Tibial nerve (tissue), 4 donors: ENCODE measurements around the gene SELENOW. TPM values are rescaled to one million over a fixed set of nuclear protein-coding genes. Genes with fewer than 3 reads are reported as not detected.
A peak's percentile ranks its signal among the peaks of the same experiment; 100 is the strongest.
"Not testable (repeated sequence)": the region's sequence is repeated elsewhere in the genome, so short reads cannot be mapped to it uniquely, and the experiment has no call there.

Experiments
- DNase-seq, 2 donors: peaks; one replicate each; pipeline ENCODE4 v3.0.0-alpha.2; 2019; ENCODE audit warnings: low spot score in 2 of 2
- H3K27ac ChIP-seq, 4 donors: fragments of 200-600 bp; sonication (generic) in 3 of 4; one replicate each; pipeline ENCODE4 v1.5.1; 2017 to 2019; ENCODE audit warnings: mild to moderate bottlenecking in 1 of 4
- H3K27me3 ChIP-seq, 2 donors: fragments of 200-600 bp; sonication (generic) in 1 of 2; one replicate each; pipeline versions ENCODE4 v1.5.1 to v1.6.0; 2017 to 2019
- H3K36me3 ChIP-seq, 3 donors: fragments of 200-600 bp; sonication (generic); one replicate each; pipeline ENCODE4 v1.5.1; 2018 to 2019
- H3K4me1 ChIP-seq, 4 donors: fragments of 200-600 bp; sonication (generic) in 3 of 4; one replicate each; pipeline ENCODE4 v1.5.1; 2017 to 2019
- H3K4me3 ChIP-seq, 4 donors: fragments of 200-600 bp; sonication (generic) in 3 of 4; one replicate each; pipeline ENCODE4 v1.5.1; 2017 to 2019; ENCODE audit warnings: mild to moderate bottlenecking in 1 of 4, moderate library complexity in 1 of 4
- H3K9me3 ChIP-seq, 4 donors: fragments of 200-600 bp; sonication (generic) in 3 of 4; one replicate each; pipeline ENCODE4 v1.5.1; 2017 to 2019
- CTCF ChIP-seq, 5 experiments: fragments of 200-600 bp in 3 of 5; fragments of 450-650 bp in 2 of 5; sonication (generic) in 3 of 5; IDR thresholded peaks; one replicate each; pipeline ENCODE4 v1.5.1; 2016 to 2019; ENCODE audit warnings: antibody characterized with exemption in 5 of 5, mild to moderate bottlenecking in 3 of 5, moderate library complexity in 2 of 5
- EP300 ChIP-seq, 2 donors: sonication (generic); formaldehyde crosslinking; IDR thresholded peaks; one replicate each; pipeline ENCODE4 v1.6.1; 2017; ENCODE audit warnings: antibody characterized with exemption in 2 of 2, mild to moderate bottlenecking in 1 of 2
- POLR2A ChIP-seq, 2 donors: fragments of 450-650 bp; IDR thresholded peaks; one replicate each; pipeline ENCODE4 v1.6.1; 2017; ENCODE audit warnings: antibody characterized with exemption in 2 of 2, mild to moderate bottlenecking in 2 of 2, moderate library complexity in 2 of 2
- WGBS, 2 donors: methylation state at CpG; one replicate each; pipeline ENCODE4 v1.1.5; 2018; 5-methylcytosine and 5-hydroxymethylcytosine counted together
- total RNA-seq, 4 donors: library from RNA; depleted of rRNA; stranded (reverse); fragments of >200 nt; gene quantifications; one replicate each; pipeline ENCODE4 v1.1.0, GENCODE V29; 2016

Gene SELENOW
- total RNA-seq, 4 donors from 2014 or later = 495 to 841 (median 572) TPM

GRCh38 chr19:47745010-47745901, 33.2 kb upstream of the SELENOW start, which contains the start of gene NOP53:
TSS of gene NOP53 (plus strand) at chr19:47745546. CDS start at chr19:47745560, 14 bp downstream.
- Histone ChIP-seq H3K27ac (peak within 1 kb of the TSS; percentile 71 to 99 (median 96)), H3K4me3 (peak within 1 kb of the TSS; percentile 51 to 92 (median 85)), H3K9me3 (no peaks in the 10 kb centered on the region), H3K27me3 (no peaks in the 10 kb centered on the region), H3K4me1 (peaks cover 0 to 61% (median 31%) of the 10 kb centered on the region in 4 donors), H3K36me3 (peaks cover 0 to 51% (median 14%) of the 10 kb centered on the region in 3 donors)
- peak; percentile 96 to 97 for DNase-seq
- TF ChIP-seq POLR2A (IDR thresholded peaks at IDR 0.05) (peak; percentile 65 to 88), CTCF (IDR thresholded peaks at IDR 0.05) (peak in 2 of 5 experiments; percentile 33 to 69), EP300 (IDR thresholded peaks at IDR 0.05) (peak; percentile 96 to 97)
- 4% methylated on average over 50 to 52 of the region's 53 CpGs for WGBS, 2 donors

GRCh38 chr19:47746129-47746528, 32.4 kb upstream of the SELENOW start:
- Histone ChIP-seq H3K36me3 (peaks cover 3 to 51% (median 22%) of the 10 kb centered on the region in 3 donors), H3K4me3 (peak overlapping the region; percentile 51 to 92 (median 85)), H3K27ac (peak overlapping the region in 2 of 4 donors; percentile 96 to 99), H3K4me1 (peaks cover 0 to 61% (median 31%) of the 10 kb centered on the region in 4 donors)
- H3K27me3 ChIP-seq, DNase-seq, H3K9me3 ChIP-seq: not testable (repeated sequence)
- WGBS, 2 donors = 68 to 77% methylated on average over 17 of the region's 17 CpGs

GRCh38 chr19:47749326-47749725, 29.2 kb upstream of the SELENOW start:
- H3K9me3 ChIP-seq = no peaks in the 10 kb centered on the region
- H3K27me3 ChIP-seq = no peaks in the 10 kb centered on the region
- no peak overlapping the region for H3K4me3 ChIP-seq
- DNase-seq = no peak
- 75 to 85% methylated on average over 3 of the region's 3 CpGs for WGBS, 2 donors
- no peak overlapping the region for H3K27ac ChIP-seq
- peaks cover 7 to 73% (median 52%) of the 10 kb centered on the region in 3 donors for H3K36me3 ChIP-seq
- TF ChIP-seq POLR2A (IDR thresholded peaks at IDR 0.05) (no peak), CTCF (IDR thresholded peaks at IDR 0.05) (no peak), EP300 (IDR thresholded peaks at IDR 0.05) (no peak)
- peaks cover 0 to 41% (median 16%) of the 10 kb centered on the region in 4 donors for H3K4me1 ChIP-seq

- TF ChIP-seq CTCF (IDR thresholded peaks at IDR 0.05) (no peak), POLR2A (IDR thresholded peaks at IDR 0.05) (no peak), EP300 (IDR thresholded peaks at IDR 0.05) (no peak)
- H3K9me3 ChIP-seq = no peaks in the 10 kb centered on the region
- no peak overlapping the region for H3K4me3 ChIP-seq
- no peak for DNase-seq
- peaks cover 10 to 87% (median 65%) of the 10 kb centered on the region in 3 donors for H3K36me3 ChIP-seq
- H3K4me1 ChIP-seq = peaks cover 0 to 34% (median 11%) of the 10 kb centered on the region in 4 donors
- no peak overlapping the region for H3K27ac ChIP-seq
- WGBS, 2 donors = 92 to 95% methylated on average over 7 to 16 of the region's 18 CpGs
- no peaks in the 10 kb centered on the region for H3K27me3 ChIP-seq
These were observed 27.8 kb upstream of the SELENOW start for GRCh38 chr19:47750752-47751151.

GRCh38 chr19:47752440-47753211, 25.9 kb upstream of the SELENOW start:
- no peak overlapping the region for H3K4me3 ChIP-seq
- no peak for TF ChIP-seq CTCF (IDR thresholded peaks at IDR 0.05)
- TF ChIP-seq POLR2A (IDR thresholded peaks at IDR 0.05) = no peak
- no peak for TF ChIP-seq EP300 (IDR thresholded peaks at IDR 0.05)
- no peak overlapping the region for H3K27ac ChIP-seq
- H3K27me3 ChIP-seq = no peaks in the 10 kb centered on the region
- H3K36me3 ChIP-seq = peaks cover 14 to 98% (median 78%) of the 10 kb centered on the region in 3 donors
- no peak for DNase-seq
- H3K9me3 ChIP-seq = no peaks in the 10 kb centered on the region
- 88 to 89% methylated on average over 27 of the region's 27 CpGs for WGBS, 2 donors
- peaks cover 0 to 16% (median 0%) of the 10 kb centered on the region in 4 donors for H3K4me1 ChIP-seq
